ENCODE measurements around the gene HPCA.
"Not testable (repeated sequence)": the region's sequence is repeated elsewhere in the genome, so short reads cannot be mapped to it uniquely, and the experiment has no call there.

Gene HPCA

GRCh38 chr1:32903991-32904785, 17.9 kb downstream of the HPCA start:
- no peak for DNase-seq

GRCh38 chr1:32904797-32905196, 18.5 kb downstream of the HPCA start:
- DNase-seq = no peak

- not testable (repeated sequence) for DNase-seq
Measured at GRCh38 chr1:32905588-32905987, 19.3 kb downstream of the HPCA start.

GRCh38 chr1:32906654-32907053, 20.4 kb downstream of the HPCA start:
- DNase-seq = no peak

GRCh38 chr1:32907435-32907834, 21.1 kb downstream of the HPCA start:
- no peak for DNase-seq

- DNase-seq = no peak
Measured at GRCh38 chr1:32910319-32910718, 24.0 kb downstream of the HPCA start.

GRCh38 chr1:32915766-32916706, 29.7 kb downstream of the HPCA start:
- DNase-seq = no peak

- DNase-seq = no peak
Measured at GRCh38 chr1:32917521-32917920, 31.2 kb downstream of the HPCA start.

GRCh38 chr1:32918179-32918578, 31.9 kb downstream of the HPCA start:
- no peak for DNase-seq

- no peak for DNase-seq
Measured at GRCh38 chr1:32919811-32920733, 33.8 kb downstream of the HPCA start.

GRCh38 chr1:32920833-32921232, 34.5 kb downstream of the HPCA start:
- no peak for DNase-seq

- DNase-seq = peak; percentile 28
Measured at GRCh38 chr1:32924881-32925344, 38.6 kb downstream of the HPCA start.

- DNase-seq = peak; percentile 34
Measured at GRCh38 chr1:32925403-32926162, 39.3 kb downstream of the HPCA start.

- DNase-seq = no peak
Measured at GRCh38 chr1:32926562-32926961, 40.3 kb downstream of the HPCA start.

GRCh38 chr1:32927441-32927840, 41.1 kb downstream of the HPCA start:
- DNase-seq = no peak

GRCh38 chr1:32928285-32928684, 42.0 kb downstream of the HPCA start:
- no peak for DNase-seq

GRCh38 chr1:32928715-32929114, 42.4 kb downstream of the HPCA start:
- peak; percentile 11 for DNase-seq

- no peak for DNase-seq
Measured at GRCh38 chr1:32929366-32929765, 43.1 kb downstream of the HPCA start.

- DNase-seq = no peak
Measured at GRCh38 chr1:32931760-32932159, 45.5 kb downstream of the HPCA start.

- no peak for DNase-seq
Measured at GRCh38 chr1:32933742-32934322, 47.5 kb downstream of the HPCA start.

GRCh38 chr1:32934535-32934934, 48.2 kb downstream of the HPCA start:
- no peak for DNase-seq
